Fibroblast of villous mesenchyme (primary cell): ENCODE measurements around the gene TTC28. TPM values are rescaled to one million over a fixed set of nuclear protein-coding genes. Genes with fewer than 3 reads are reported as not detected.

Experiments
- DNase-seq: peaks from one replicate; pipeline ENCODE4 v3.0.0-alpha.2; 2010; ENCODE audit warnings: low read depth
- H3K4me3 ChIP-seq: 2 replicates; pipeline ENCODE4 v1.5.1; 2011; ENCODE audit warnings: low read depth, mild to moderate bottlenecking, low read length
- total RNA-seq: library from RNA; depleted of rRNA; stranded (reverse); fragments of >200 nt; gene quantifications from 2 replicates; pipeline ENCODE4 v1.2.3, GENCODE V29; 2012
- TF ChIP-seq, protein P1 (sequence below): IDR thresholded peaks from 2 replicates; pipeline ENCODE4 v1.5.1; 2012; ENCODE audit warnings: low read depth, mild to moderate bottlenecking, low read length; ENCODE audit not compliant: insufficient read depth

TTC28 gene
- total RNA-seq, 1 donor, result 23.3 TPM

DNA sequence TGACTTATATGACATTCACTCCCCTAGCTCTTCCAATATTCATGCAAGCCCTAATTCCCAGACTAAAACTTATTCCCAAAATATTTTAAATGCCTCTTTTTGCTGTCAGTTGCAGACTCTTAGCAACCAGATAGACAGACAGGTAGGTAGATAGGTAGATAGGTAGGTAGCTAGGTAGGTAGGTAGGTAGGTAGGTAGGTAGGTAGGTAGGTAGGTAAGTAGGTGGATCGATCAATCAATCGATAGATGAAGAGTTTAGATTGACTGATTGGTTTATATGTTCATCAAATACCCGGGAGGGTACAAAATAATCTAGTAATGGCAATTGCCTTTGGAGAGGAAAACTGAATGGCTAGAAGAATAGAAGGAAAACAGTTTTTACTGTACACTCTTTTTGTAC, 86.3 kb downstream of the TTC28 start:
- no peak overlapping the region for H3K4me3 ChIP-seq
- TF ChIP-seq, protein P1, sequence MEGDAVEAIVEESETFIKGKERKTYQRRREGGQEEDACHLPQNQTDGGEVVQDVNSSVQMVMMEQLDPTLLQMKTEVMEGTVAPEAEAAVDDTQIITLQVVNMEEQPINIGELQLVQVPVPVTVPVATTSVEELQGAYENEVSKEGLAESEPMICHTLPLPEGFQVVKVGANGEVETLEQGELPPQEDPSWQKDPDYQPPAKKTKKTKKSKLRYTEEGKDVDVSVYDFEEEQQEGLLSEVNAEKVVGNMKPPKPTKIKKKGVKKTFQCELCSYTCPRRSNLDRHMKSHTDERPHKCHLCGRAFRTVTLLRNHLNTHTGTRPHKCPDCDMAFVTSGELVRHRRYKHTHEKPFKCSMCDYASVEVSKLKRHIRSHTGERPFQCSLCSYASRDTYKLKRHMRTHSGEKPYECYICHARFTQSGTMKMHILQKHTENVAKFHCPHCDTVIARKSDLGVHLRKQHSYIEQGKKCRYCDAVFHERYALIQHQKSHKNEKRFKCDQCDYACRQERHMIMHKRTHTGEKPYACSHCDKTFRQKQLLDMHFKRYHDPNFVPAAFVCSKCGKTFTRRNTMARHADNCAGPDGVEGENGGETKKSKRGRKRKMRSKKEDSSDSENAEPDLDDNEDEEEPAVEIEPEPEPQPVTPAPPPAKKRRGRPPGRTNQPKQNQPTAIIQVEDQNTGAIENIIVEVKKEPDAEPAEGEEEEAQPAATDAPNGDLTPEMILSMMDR, result no peak
- DNase-seq, result no peak

DNA sequence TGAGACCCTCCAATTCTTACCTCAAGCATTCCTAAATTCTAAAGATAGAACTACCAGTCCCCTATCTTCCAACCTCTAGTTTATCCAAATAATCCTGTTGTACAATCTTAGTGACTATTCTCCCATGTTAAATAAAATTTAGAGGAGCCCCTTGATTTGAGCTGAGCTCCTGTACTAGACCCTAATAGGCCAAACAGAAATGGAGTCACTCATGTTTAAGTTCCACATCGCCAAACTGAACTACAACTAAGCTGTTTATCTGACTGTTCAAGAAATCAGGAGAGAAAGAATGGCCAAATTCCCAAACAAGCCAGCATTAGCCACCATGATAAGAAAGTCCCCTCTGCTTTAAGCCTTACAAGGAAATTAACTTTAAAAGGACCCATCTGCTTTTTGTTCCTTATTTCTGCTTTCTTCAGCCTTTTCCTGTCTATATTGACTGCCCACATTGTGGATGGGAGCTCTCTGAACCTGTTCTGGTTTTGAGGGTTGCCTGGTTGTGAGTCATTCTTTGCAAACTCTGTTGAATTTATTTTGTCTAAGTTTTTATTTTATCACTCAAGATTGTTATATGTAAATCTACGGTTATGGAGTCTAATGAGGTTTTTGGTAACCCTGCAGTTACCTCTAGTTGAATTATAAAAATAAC, 90.4 kb downstream of the TTC28 start:
- DNase-seq, result no peak
- H3K4me3 ChIP-seq, result no peak overlapping the region
- TF ChIP-seq, protein P1, result no peak

DNA sequence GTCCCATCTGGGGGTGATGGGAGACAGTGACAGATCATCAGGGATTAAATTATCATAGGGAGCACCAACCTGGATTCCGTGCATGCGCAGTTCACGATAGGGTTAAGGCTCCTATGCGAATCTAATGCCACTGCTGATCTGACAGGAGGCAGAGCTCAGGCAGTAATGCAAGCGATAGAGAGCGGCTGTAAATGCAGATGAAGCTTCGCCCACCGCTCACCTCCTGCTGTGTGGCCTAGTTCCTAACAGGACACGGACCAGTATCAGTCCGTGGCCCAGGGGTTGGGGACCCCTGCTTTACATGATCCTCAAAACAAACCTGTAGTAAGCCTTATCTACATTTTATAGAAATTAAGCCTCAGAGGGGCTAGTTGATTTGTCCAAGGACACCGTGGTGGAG, 94.3 kb downstream of the TTC28 start:
- TF ChIP-seq, protein P1, result no peak
- no peak overlapping the region for H3K4me3 ChIP-seq
- no peak for DNase-seq

DNA sequence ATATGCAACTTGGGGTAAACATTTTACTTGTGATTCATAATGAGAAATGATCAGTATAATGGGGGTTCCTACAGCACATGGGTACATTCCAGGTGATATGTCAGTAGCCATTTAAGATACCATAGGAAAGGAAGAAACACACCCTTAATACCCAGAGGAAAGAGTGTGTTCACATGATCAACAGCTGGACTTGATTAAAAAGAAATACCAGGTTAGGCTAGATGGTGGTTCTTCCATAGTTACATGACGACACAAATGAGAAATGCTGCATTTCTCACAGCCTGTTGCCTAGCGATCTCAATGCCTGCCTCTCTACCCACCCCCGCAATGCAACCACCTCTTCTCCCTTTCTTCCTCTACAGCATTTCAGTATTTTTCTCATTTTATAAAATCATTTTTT, 96.8 kb downstream of the TTC28 start:
- peak; percentile 70 for DNase-seq
- H3K4me3 ChIP-seq, result no peak overlapping the region
- TF ChIP-seq, protein P1, result no peak

DNA sequence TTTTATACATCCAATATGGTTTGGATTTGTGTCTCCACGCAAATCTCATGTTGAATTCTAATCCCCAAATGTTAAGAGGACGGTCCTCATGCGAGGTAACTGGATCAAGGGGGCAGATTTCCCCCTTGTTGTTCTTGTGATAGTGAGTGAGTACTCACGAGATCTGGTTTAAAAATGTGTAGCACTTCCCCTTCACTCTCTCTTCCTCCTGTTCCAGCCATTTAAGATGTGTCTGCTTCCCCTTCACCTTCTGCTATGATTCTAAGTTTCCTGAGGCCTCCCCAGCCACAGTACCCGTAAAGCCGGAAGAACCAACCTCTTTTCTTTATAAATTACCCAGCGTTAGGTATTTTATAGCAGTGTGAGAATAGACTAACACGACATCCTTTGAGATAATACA, 98.6 kb downstream of the TTC28 start:
- no peak for DNase-seq
- TF ChIP-seq, protein P1, result no peak
- H3K4me3 ChIP-seq, result no peak overlapping the region

DNA sequence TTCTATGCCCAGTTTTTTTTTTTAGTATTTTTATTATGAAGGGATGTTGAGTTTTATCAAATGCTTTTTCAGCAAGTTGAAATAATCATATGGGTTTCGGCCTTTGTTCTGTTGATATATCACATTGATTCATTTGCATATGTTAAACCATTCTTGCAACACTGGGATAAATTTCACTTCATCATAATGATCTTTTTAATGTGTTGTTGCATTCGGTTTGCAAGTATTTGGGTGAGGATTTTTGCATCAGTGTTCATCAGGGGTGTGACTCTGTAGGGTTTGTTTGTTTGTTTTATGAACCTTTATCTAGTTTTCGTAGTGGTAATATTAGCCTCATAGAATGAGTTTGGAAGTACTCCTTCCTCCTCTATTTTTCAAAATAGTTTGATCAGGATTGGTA, 103.5 kb downstream of the TTC28 start:
- TF ChIP-seq, protein P1, result no peak
- no peak for DNase-seq

DNA sequence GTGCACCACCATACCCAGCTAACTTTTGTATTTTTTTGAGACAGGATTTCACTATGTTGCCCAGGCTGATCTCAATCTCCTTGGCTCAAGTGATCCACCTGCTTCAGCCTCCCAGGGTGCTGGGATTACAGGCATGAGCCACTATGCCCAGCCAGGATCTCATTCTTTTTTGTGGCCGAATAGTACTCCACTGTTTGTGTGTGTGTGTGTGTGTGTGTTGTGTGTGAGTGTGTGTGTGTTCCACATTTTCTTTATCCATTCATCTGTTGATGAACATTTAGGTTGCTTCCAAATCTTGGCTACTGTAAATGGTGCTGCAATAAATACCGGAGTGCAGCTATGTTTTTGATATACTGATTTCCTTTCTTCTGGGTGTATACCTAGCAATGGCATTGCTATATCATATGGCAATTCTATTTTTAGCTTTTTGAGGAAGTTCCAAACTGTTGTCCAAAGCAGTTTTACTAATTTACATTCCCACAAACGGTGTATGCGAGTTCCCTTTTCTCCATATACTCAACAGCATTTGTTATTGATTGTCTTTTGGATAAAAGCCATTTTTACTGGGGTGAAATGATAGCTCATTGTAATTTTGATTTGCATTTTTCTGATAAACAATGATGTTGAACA, 105.4 kb downstream of the TTC28 start:
- H3K4me3 ChIP-seq, result no peak overlapping the region
- TF ChIP-seq, protein P1, result no peak
- no peak for DNase-seq

More for the DNA sequence above, 103.5 kb downstream of the TTC28 start:
- H3K4me3 ChIP-seq, result no peak overlapping the region
